NCI-H1417 treated with DMSO at 0.1 percent for 48 hours (cell line): ENCODE results near the gene PRR35.

Source experiments
- DNase-seq: peaks from one replicate; lab custom pipeline; 2025; lab: John Stamatoyannopoulos, UW

PRR35 gene

GRCh38 chr16:549544-550263 is 10.5 kb upstream of the PRR35 start:
- no peak for DNase-seq

GRCh38 chr16:551210-551609 is 9.0 kb upstream of the PRR35 start:
- no peak for DNase-seq

GRCh38 chr16:552171-552570 is 8.0 kb upstream of the PRR35 start:
- no peak for DNase-seq

- DNase-seq = no peak
Observed at GRCh38 chr16:553601-554296, 6.4 kb upstream of the PRR35 start.

GRCh38 chr16:554297-554621 is 5.9 kb upstream of the PRR35 start:
- no peak for DNase-seq

GRCh38 chr16:554640-555365 is 5.4 kb upstream of the PRR35 start:
- DNase-seq = no peak

GRCh38 chr16:555528-556473 is 4.4 kb upstream of the PRR35 start:
- DNase-seq = no peak

- no peak for DNase-seq
Observed at GRCh38 chr16:556474-557173, 3.6 kb upstream of the PRR35 start.

GRCh38 chr16:557463-558297 is 2.5 kb upstream of the PRR35 start:
- DNase-seq = no peak

GRCh38 chr16:558298-559020 is 1.7 kb upstream of the PRR35 start:
- DNase-seq = no peak

- no peak for DNase-seq
Observed at GRCh38 chr16:559021-559380, 1.2 kb upstream of the PRR35 start.

GRCh38 chr16:559411-560203 is 587 bp upstream of the PRR35 start:
- DNase-seq = no peak

GRCh38 chr16:560701-561412 is 663 bp downstream of the PRR35 start:
- DNase-seq = no peak

- DNase-seq = no peak
Observed at GRCh38 chr16:561413-561794, 1.2 kb downstream of the PRR35 start.

- no peak for DNase-seq
Observed at GRCh38 chr16:561957-562938, 2.1 kb downstream of the PRR35 start.

- DNase-seq = no peak
Observed at GRCh38 chr16:563072-563644, 3.0 kb downstream of the PRR35 start.
